Measurements from ENCODE around the gene ZNF878.

Gene ZNF878

DNA sequence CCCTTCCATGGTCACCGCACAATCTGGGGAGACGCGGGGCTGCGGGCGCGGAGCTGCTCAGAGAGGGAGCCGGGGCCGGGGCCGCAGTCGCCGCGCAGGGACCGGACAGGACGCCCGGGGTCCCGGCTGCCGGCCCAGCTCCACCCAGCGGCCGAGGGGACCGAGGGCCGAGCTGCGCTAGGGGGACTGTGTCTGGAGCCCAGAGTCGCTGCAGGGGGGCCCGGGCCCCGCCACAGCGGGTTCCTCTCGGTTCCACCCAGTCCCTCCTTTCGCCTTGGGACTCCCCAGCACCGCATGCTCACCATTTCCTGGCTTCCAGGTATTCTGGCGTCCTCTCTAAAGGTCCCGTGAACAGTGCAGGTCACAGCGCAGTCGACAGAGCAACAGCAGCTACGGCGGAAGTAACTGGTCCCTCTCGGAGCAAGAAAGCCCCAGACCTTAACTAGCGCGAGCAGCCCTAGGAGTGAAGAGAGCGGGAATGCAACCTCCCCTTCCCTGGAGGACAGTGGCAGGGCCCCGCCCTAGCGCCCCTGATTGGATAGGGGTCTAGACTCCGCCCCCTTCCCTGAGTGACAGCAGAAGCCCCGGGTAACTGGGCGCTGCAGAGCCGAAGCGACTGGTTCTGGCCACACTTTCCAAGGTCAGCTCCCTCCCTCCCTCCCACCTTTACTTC is at the start of gene ZNF878:
TSS of gene ZNF878 (minus strand) at position 465 of the 673 bp plus-strand sequence. CDS start at position 305, 160 bp downstream.
- DNase-seq (ENCODE audit: low read depth) = peak; percentile 68
- TF ChIP-seq, protein P1, sequence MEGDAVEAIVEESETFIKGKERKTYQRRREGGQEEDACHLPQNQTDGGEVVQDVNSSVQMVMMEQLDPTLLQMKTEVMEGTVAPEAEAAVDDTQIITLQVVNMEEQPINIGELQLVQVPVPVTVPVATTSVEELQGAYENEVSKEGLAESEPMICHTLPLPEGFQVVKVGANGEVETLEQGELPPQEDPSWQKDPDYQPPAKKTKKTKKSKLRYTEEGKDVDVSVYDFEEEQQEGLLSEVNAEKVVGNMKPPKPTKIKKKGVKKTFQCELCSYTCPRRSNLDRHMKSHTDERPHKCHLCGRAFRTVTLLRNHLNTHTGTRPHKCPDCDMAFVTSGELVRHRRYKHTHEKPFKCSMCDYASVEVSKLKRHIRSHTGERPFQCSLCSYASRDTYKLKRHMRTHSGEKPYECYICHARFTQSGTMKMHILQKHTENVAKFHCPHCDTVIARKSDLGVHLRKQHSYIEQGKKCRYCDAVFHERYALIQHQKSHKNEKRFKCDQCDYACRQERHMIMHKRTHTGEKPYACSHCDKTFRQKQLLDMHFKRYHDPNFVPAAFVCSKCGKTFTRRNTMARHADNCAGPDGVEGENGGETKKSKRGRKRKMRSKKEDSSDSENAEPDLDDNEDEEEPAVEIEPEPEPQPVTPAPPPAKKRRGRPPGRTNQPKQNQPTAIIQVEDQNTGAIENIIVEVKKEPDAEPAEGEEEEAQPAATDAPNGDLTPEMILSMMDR (conservative IDR thresholded peaks at IDR 0.05; ENCODE audit: control insufficient read depth, insufficient read depth, low read depth, low read length) = no peak
- H3K4me3 ChIP-seq (ENCODE audit: control insufficient read depth, low read depth, low read length) = peak within 1 kb of the TSS; percentile 67

DNA sequence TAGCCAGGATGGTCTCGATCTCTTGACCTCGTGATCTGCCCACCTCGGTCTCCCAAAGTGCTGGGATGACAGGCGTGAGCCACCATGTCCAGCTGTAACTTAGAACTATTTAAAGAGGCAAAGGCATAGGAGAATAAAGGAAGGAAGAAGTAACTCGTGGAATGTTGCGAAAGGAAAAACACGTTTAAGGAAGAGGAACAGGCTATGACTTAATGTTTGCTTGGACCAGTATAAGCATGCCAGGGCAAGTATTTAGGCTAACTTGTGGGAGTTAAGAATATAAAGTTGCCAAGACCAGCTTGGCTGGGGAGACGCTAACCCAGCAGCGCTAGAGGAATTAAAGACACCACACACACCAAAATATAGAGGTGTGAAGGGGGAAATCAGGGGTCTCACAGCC is 45.3 kb upstream of the ZNF878 start:
- no peak overlapping the region for H3K4me3 ChIP-seq (ENCODE audit: control insufficient read depth, low read depth, low read length)
- no peak for DNase-seq (ENCODE audit: low read depth)

DNA sequence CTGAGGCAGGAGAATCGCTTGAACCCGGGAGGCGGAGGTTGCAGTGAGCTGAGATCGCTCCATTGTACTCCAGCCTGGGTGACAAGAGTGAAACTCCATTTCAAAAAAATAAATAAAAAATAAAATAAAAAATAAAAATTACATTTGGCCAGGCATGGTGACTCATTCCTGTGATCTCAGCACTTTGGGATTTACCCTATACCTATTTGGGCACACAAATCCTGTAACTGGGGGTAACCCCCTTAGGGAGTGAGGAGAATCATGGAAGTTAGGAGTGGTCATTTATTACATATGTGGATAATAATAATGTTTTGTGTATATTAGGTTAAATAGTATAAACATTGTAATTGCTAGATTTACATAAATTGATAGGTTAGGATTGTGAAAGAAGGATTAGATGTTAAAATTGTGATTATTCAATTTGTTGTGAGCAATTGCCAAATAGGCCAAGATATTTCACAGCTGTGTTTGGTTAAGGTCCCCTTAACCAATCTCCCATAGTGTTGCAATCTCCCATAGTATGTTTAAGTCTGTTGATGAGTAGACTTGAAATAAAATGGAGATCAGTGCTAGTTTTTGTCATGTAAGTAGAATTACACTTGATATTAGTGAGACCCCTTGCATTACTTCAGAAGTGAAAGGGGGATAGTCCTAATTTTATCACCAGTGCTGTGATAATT is 42.5 kb upstream of the ZNF878 start:
- no peak overlapping the region for H3K4me3 ChIP-seq (ENCODE audit: control insufficient read depth, low read depth, low read length)
- DNase-seq (ENCODE audit: low read depth) = peak; percentile 71
- TF ChIP-seq, protein P1 (conservative IDR thresholded peaks at IDR 0.05; ENCODE audit: control insufficient read depth, insufficient read depth, low read depth, low read length) = no peak

More for the DNA sequence above, 45.3 kb upstream of the ZNF878 start:
- TF ChIP-seq, protein P1 (conservative IDR thresholded peaks at IDR 0.05; ENCODE audit: control insufficient read depth, insufficient read depth, low read depth, low read length) = no peak

DNA sequence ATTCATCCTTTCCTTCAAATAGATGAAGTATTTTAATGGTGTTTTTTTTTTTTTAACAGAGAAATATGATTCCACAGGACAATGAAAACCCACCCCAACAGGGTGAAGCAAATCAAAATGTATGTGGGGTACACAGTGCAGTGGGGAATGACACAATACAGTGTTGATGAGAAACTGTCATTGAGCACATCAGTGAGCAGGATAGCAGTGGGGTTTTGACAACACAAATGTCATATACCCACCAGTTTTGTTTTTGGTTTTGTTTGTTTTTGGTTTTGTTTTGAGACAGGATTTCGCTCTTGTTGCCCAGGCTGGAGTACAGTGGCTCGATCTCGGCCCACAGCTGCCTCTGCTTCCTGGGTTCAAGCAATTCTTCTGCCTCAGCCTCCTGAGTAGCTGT is 41.0 kb upstream of the ZNF878 start:
- no peak overlapping the region for H3K4me3 ChIP-seq (ENCODE audit: control insufficient read depth, low read depth, low read length)
- DNase-seq (ENCODE audit: low read depth) = no peak
- TF ChIP-seq, protein P1 (conservative IDR thresholded peaks at IDR 0.05; ENCODE audit: control insufficient read depth, insufficient read depth, low read depth, low read length) = no peak

DNA sequence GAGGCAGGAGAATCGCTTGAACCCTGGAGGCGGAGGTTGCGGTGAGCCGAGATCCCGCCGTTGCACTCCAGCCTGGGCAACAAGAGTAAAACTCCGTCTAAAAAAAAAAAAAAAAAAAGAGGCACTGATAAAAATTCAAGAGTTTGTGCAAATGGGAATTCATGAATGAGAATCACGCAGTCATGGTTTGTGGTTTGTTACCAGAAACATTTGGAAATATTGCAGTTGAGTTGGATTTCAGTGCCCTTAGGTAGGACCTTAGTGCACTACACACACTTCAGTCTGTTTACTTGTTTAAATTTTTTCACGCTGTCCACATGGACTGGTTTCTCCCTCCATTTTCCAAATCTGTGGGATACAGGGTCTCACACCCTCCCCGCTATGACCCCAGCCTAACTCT is 40.2 kb upstream of the ZNF878 start:
- TF ChIP-seq, protein P1 (conservative IDR thresholded peaks at IDR 0.05; ENCODE audit: control insufficient read depth, insufficient read depth, low read depth, low read length) = no peak
- H3K4me3 ChIP-seq (ENCODE audit: control insufficient read depth, low read depth, low read length) = peak overlapping the region; percentile 77
- peak; percentile 22 for DNase-seq (ENCODE audit: low read depth)

DNA sequence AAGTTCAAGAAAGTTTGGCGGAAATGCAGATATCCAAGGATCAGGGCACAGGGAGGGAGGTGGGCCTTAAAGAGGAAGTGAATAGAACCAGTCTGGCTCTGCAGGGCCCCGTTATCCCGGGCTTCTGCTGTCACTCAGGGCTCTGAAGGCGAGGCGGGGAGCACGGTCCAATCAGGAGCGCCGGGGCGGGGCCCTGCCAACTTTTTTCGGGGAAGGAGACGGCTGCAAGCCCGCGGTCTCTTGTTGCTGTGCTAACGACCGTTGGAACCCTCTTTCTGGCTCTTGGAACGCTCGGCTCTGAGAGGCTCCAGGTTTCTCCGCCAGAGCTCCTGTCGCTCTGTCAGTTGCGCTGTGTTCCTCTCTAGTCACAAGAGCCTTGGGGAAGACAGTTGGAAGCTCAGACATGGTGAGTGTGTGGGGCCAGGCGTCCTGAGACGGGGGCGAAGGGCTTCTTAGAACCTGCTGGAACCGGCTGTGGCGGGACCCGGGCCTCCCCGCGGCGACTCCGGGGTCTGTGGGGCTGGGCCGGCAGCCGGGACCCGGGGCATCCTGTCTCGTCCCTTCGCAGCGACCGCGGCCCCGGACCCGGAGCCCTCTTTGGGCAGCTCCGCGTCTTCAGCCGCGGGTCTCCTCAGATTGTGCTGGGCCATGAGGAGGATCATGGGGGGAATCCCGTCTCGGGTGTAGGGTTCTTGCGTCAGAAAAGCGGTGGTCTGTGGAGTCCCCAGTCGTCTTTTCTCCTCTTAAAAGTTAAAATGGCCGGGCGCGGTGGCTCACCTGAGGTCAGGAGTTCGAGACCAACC is 39.5 kb upstream of the ZNF878 start:
- peak; percentile 85 for DNase-seq (ENCODE audit: low read depth)
- peak overlapping the region; percentile 77 for H3K4me3 ChIP-seq (ENCODE audit: control insufficient read depth, low read depth, low read length)
- TF ChIP-seq, protein P1 (conservative IDR thresholded peaks at IDR 0.05; ENCODE audit: control insufficient read depth, insufficient read depth, low read depth, low read length) = no peak

Measured in fibroblast of mammary gland (primary cell).